Stimulated activated CD8-positive, alpha-beta memory T cell treated with anti-CD3 and anti-CD28 coated beads, Interleukin-7, amount 100 ng/mL, for 4 hours (primary cell): ENCODE results near the gene BIRC3.

Experiments
- DNase-seq, 2 donors: peaks; one replicate each; pipeline ENCODE4 v3.0.0-alpha.2; 2020; ENCODE audit warnings: low read depth in 2 of 2

BIRC3 gene

DNA sequence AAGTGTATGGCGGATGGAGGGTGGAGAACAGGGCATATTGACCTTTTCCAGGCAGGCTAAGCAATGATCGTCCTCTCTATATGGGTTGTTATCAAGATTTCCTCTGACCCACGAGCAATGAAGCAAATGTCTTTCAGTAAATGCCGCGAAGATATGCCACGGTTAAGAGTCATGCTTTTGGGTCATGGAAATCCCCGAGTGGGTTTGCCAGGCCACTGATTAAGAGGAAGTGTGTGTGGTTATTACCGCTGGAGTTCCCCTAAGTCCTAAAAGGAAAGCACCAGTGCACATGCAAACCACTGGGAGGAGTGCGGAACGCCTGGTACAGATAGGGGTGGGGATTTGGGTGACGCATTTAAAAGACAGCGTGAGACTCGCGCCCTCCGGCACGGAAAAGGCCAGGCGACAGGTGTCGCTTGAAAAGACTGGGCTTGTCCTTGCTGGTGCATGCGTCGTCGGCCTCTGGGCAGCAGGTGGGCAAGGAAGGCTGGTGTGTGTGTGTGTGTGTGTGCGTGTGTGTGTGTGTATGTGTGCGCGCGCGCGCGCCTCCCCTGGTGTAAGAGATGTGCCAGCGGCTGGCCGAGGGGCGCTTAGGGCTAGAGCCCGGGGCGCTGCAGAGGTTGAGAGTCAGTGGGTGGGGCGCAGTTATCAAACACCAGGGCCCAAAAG lies at the start of gene BIRC3:
Gene BIRC3 (plus strand): TSS at position 386 of the 669 bp plus-strand sequence. CDS start 7,026 bp downstream, outside the sequence.
- DNase-seq: peak; percentile 88 to 93

DNA sequence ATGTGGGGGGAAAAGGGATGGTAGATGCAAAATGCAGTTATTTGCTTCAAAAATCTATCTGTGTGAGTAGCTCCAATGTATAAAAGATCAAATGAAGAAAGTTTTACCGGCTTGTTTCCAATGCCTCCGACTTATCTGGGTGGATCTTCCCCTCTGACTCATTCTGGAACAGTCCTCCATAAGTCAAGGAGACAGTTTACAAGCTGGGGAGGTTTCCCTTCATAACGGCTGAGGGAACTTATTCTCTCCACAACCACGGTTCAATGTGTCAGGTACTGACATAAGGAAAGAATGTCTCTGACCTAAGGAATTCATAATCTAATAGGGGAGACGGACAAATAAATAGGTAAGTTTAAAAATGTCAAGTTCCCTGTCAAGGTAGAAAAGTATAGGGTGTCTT lies 49.7 kb upstream of the BIRC3 start:
- DNase-seq: no peak

DNA sequence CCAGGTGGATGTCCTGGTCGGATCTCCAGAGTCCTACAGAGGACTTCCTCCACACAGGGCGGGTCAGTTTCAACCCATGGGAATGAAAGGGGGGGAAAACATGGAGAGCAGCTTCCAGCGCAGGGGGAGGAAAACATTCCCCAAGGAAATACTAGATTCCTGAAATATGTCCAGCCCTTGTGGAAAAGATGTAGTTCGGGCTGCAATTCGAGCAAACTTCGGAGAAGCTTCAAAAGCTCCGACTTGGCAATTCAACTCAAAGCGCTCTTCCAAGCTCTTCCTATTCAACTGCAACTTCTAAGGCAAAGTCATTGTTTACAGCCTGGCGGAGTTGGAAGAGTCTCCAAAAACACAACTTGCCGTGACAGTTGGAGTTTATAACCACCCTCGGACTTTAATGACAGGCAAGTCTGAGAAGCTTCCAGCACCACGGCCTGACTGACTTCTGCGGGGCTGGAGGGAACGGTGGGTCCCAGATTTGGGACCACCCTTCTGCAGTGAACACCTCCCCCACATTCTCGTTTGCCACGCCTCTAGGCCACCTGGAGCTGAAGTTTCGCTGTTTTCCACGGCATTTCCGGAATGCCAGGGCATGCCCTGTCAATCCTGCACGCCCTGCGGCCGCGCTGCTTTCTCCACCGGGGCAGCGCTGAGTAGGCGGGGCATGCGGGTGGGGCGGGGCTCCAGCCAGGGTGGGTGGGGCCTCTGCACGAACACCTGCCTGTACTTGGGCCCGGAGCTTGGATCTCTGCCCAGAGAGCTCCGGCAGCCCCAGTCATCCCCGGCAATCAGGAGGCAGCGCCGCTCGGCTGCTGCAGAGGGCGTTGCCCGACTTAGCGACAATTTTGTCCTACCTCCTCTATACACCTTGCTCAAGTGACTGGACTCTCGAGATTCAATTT lies 49.0 kb upstream of the BIRC3 start:
- DNase-seq: peak; percentile 52 to 64

DNA sequence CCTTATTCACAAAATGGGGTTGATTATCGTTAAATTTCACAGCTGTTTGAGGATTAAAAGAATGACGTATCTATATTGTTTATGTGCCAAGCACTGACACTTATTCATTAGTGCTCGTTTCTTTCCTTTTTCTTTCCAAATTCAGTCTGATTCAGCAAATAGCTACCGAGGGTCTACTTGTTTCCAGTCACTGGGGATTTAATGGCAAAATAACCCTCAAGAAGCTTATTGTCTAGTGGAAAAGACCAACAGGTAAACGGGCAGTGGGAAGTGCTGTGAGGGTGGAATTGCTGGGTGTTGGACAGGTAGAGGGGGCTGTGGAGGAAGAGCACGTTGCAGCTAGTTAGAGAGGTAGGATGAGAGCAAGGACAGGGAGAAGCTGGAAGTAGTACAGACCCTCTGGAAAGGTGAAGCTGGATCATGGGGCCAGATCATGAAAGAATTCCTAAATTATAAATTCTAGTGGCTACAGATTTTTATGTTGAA lies 48.3 kb upstream of the BIRC3 start:
- DNase-seq: no peak

DNA sequence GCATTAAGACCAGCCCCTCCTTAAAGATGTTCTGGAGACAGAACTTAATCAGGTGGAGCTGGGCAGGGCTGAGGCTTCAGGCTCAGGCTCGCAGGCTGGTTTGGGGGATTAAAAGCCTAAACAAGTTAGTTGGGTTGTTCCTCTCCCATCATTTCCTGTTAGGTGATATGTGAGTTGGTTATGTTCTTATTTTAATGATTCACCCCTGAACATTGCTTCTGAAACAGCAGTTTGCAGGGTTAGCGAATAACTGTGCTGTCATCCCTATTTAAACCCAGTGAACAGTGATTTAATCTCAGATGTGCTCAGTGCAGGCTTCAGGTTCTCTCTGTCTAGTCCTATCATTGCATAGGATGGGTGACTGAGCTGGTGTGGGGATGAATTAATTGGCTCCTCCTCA lies 47.4 kb upstream of the BIRC3 start:
- DNase-seq: no peak

DNA sequence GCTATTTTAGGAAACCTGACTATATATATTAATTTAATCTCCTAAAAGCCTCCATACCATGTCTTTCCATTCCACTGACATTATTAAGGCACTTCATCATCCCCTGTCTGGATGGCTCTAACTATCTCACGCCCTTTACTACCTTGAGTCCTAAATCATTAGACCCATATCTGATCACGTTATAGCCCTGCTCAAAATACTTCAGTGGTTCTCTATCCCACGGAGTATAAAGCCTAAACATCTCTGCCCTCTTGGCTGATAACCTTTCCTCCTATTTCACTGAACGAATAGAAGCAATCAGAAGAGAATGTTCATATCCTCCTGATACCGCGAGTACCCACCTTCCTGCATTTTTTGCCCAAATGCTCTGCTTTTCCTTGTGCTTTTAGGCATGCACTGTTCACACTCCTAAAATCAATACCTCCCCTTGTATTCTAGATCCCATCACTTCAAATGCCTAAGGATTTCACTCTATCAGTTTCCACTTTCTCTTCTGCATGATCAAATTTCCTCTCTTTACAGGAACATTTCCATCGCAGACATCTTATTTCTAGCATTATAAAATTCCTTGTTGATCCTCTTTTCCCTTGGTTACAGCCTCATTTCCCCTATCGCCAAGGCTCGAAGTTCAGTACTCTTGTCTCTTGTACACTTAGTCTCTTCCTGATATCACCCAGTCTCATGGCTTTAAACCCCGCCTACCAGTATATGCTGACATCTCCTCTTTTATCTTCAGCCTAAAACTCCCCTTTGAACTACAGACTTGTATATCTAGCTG lies 45.0 kb upstream of the BIRC3 start:
- DNase-seq: no peak

DNA sequence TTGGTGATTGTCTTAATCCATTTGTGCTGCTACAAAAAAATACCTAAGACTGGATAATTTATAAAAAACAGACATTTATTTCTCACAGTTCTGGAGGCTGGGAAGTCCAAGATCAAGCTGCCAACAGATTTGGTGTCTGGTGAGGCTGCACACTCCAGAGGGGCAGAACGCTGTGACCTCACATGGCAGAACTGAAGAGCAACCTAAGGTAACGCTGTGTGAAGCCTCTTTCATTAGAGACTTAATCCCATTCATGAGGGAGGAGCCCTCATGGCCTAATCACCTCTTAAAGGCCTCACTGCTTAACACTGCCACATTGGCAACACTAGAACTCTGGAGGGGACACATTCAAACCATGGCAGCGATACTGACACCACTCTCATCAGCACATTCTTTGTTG lies 42.7 kb upstream of the BIRC3 start:
- DNase-seq: no peak

DNA sequence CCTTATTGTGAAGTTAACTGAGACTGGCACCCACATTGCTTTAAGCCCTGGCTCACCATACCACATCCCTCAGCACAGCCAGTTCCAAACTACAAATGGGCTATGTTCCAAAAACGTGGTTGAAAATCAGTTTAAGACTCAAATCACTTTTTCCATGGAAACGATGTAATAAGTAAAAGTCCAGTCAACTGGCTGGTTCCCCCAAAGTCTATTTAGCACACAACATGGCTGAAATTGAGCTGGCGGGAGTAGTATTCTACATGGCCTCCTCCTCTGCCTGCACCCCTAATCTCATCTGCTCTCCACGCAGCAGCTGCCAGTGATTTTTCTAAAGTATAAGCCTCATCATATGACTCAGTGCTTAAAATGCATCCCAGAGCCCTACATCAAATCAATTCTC lies 40.9 kb upstream of the BIRC3 start:
- no peak for DNase-seq

DNA sequence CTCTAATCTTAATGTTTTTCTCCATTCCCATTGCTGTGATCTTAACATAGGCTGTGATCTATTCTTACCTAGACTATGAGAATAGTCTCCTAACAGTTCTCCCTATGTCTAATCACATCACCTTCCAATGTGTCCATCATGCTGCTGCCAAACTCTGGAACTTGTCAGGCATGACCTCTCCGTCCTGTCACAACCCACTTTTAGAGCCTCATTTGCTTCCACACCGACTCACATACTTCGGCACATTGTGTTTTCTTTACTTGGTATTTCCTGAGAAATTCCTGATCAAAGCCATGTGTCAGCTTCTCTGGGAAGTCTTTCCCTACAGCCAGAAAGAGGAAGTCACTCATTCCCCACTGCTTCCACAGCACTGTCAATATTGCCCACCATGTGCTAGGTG lies 40.5 kb upstream of the BIRC3 start:
- no peak for DNase-seq

DNA sequence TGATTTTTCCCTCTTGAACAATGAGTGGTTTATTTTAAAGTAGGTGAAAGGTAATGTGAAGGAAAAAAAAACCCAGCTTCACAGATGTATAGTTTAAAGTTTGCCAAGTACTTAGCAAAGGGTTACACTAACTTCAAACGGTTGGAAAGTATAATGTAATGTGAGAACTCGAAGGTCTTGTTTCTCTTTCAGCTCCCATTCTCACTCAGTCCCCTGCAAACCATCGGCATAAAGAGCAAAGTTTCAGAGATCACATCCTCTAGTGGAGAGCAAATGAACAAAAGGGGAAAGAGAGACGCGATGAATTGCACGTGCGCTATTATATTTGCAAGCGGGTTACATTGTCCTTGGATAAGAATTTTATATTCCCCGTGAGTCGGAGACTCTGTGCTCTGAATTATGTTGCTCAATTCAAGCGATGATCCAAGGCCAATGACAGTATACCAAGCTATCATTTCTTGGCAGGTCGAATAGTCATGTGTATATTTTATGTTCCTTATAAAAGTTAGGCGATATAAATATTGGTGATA lies 37.6 kb upstream of the BIRC3 start:
- no peak for DNase-seq

DNA sequence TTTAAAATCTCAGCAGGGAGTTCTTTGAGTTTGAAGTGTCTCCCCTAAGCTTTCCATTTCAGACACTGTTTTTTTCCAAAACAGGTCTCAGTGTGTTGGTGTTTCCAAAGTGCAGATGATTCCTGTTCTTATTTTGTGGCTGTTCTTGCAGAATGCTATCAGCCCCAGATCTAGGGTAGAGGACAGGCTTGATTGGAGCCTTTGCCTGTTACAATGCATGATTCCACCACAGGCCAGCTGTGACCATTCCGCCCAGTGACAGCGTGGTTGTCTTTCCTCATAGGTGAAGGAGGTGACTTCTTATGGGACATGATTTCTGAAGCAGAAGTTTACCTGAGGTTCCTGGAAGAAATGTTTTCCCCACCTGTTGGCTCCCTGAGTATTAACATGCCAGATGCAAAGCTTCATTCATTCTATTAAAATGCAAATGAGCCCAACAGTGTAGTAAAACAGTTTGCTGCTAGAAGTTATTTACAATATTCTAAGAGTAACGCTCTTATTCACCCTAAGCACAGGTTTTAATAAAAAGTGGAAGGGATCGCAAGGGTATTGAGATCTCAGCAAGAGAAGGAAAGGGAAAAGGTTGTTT lies 36.9 kb upstream of the BIRC3 start:
- no peak for DNase-seq

DNA sequence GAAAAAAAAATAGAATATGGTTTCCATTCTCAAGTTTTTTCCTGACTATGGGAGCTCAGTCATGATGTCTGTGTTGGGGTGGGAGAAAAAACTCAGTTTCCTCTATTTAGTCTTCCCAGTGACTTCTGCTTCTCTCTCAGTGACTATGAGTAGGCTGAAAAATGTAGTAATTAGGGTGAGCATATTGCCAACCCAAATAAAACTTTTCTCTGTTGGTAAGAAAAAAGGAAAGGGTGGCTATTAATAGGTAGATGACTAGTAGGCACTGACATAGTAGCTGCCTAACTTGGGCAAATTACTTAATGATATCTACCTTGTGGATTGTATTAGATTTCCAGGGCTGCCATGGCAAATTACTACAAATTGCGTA lies 34.2 kb upstream of the BIRC3 start:
- no peak for DNase-seq

DNA sequence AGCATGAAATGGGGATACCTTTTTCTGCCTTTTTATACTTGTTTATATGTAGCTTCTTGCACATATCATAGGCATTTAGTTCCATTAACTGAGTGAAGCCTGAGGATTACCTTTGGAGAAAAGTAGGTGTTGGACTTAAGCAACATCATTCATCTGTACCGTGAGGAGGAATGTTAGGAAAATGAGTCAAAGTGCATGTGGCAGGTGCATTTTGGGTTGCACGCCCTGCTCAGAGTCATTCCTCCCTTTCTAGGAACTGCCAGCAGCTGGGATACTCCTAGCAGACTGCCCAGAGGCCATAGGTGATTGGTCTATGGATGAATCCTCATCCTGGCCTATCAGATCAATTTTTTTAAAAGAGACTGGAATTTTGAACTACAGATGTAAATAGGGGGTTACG lies 33.3 kb upstream of the BIRC3 start:
- no peak for DNase-seq

DNA sequence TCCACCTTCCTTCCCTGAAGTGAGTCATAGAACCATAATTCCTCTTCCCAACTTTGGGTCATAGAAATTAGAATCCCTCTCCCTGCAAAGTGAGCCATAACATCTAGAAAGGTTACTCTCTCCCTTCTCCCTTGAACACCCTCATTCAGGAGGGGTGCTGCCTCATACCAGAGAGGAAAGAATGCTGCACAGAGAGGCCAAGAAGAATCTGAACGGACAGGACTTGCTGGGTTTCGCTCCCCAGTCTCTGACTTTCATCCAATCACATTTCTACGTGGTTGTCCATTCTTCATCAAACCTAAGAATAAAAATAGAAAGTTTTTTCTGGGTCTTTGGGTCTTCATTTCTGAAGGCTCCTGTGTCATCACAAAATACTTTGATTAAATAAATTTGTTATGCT lies 31.0 kb upstream of the BIRC3 start:
- no peak for DNase-seq

DNA sequence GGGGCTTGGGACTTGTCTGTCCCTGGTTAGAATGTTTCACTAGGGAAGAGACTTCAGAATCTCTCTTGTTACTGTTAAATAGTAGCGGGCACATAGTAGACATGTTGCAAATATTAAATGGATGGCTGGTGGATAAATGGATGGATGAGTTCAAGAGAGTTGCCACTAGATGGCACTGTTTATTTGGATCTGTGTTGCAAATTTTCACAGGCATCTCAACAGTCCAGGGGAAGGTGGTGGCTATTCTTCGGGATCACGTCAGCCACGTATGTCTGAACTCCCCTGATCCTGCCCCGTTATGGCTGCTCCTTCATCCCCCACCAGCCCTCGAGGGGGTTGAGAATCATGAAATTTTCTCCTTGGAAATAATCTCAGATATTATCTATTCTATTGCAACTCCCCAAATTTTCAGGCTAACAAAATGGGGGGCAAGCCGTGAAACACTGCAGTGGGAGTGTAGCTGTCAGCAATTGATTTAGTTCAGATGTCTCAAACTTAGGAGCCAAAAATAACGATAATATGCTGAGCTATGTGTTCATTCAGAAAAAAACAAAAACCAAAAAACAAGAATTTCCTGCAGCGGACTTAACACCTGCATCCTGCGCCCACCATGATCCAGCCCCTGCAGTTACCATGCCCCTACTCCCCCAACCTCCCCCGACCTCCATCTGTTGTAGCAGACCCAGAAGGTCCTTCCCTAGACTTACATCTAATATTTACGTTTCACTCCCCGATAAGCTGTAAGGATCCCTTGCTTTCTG lies 29.1 kb upstream of the BIRC3 start:
- no peak for DNase-seq

DNA sequence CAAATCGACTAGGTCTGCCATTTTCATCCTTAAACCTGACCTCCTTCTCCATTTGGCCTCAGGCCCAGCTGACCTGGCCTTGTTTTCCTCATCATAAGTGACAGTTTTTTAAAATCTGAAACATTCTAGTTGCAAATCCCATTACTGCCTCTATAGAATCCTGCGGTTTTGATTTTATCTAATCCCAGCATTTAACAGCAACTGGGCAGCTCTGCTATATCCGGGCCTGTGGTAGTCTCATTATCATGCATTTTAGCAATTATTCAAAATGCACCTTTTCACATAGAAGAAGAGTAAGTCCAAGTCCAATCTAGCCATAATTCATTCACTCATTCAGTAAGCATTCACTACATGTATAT lies 28.6 kb upstream of the BIRC3 start:
- DNase-seq: no peak

DNA sequence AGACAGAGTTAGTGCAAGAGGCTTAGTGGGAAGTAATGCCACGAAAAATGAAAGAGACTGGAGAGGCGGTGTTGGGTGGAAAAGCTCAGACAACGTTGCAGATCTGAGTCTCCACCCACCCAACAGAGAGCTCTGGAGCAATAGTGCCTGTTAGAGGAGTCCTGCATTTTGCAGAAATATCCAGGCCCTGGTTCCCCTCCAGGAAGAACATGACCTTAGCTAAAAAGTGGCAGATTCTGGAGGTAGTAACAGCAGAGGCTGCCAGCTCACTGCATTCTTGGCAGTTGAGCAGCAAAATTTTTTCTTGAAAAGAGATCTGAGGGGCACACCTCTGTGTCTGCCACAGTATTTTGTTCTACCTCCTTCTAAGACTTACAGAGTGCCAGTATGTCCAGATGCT lies 27.7 kb upstream of the BIRC3 start:
- no peak for DNase-seq

DNA sequence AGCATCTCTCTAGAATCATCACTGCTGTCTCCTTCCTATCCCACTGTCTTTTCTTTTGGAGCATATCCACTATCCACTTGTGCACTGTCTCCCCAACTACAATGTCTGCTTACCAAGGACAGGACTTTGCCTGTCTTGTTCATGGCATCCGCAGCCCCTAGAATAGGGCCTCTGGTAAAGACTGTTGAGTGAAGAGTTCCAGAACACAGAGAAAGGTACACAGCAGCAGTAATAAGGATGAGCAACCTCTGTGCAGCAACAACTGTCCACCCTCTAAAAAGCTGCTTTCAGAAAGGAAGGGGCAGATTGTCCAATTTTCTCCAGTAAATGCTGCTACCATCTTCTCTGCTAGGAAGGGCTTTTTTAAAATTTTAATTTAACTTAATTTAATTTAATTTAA lies 25.5 kb upstream of the BIRC3 start:
- DNase-seq: no peak

DNA sequence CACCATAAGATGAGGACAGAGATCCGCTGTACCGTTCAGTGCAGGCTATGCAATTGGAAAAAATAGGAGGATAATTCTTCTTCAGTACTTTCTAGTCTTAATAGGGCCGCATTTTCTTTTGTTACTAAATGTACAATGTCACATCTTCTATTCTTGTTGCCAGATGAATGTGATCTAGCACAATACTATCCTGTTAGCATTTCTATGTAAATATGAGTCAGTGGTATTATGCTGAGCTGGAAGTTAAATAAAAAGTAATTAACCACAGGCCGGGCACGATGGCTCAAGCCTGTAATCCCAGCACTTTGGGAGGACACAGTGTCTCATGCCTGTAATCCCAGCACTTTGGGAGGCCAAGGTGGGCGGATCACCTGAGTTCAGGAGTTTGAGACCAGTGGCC lies 24.4 kb upstream of the BIRC3 start:
- no peak for DNase-seq

DNA sequence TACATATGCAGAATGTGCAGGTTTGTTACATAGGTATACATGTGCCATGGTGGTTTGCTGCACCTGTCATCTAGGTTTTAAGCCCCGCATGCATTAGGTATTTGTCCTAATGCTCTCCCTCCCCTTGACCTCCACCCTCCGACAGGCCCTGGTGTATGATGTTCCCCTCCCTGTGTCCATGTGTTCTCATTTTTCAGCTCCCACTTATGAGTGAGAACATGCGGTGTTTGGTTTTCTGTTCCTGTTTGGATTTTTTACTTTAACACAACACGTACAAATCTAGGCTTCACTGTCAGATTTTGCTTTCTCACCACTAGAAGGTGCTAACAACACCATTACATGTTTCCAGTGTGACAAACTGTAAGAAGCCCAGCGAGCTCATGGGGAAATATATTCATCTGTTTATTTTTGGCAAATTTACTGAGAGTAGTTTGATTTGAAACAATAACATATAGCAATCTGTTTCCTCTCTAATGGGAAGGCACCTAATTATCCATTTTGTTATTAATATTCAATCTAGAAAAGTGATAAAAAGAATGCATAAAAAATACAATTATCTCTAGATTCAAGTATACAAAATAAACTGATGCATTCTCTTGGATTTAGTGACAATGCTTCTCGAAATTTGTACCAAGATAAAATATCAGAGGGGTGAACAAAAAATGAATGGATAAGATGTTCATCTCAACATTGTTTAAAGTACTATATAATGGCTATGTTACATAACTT lies 23.2 kb upstream of the BIRC3 start:
- no peak for DNase-seq
